ENCODE results near the gene ADAMTS18. TPM values are rescaled to one million over a fixed set of nuclear protein-coding genes. Genes with fewer than 3 reads are reported as not detected.

Gene ADAMTS18
- total and polyA plus RNA-seq, 2 donors (not counting 3 experiments of a cell fraction or from before 2014, with no cell fraction given): 18.4 to 27.5 TPM

DNA sequence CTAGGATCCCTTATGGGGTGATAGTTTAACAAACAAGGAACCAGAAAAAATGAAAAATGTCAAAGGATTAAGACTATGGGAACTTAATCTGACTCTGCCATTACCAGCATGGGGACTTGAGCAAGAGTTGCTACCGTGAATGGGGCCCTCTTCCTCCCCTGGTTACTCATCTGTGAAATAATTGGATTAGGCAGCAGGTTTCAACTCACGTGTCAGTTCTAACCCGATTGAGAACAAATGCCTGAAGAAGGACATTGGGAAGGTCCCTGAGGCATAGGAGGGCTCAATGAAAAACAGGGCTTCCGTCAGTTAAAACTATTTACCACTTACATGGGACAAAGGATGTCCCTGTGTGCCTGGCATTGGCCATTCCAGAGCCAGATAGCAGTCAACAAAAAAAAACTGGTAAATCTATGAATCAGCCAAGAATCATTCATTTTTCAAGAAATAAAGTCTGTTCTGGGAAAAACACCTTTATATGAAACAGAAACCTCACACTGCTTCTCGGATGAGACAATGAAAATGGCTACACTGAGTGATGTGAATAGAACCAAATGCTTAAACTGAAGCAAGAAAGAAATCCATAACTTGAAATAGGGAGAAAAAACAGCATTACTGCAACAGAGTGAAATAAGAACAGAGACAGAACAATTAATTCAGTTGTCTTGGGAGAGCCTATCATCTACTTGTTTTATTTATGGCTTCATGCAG, 104.3 kb downstream of the ADAMTS18 start:
- ChIA-PET CTCF (no interaction called here), POLR2A (no interaction called here)
- no peak for FAIRE-seq
- H3K27ac ChIP-seq (ENCODE audit: insufficient read depth, low read depth, low read length): no peak overlapping the region
- H3K27me3 ChIP-seq (ENCODE audit: control insufficient read depth in 2 of 2, insufficient read depth in 2 of 2, low read length in 2 of 2): no peaks in the 10 kb centered on the region
- no peaks in the 10 kb centered on the region for H3K4me1 ChIP-seq (ENCODE audit: control insufficient read depth, extremely low read depth, insufficient read depth, low read length)
- H3K9me3 ChIP-seq (replicated peaks; ENCODE audit: control insufficient read depth, insufficient read depth, low read length): no peaks in the 10 kb centered on the region
- H4K20me1 ChIP-seq (replicated peaks; ENCODE audit: control insufficient read depth, extremely low read depth, insufficient read depth, low read length): no peaks in the 10 kb centered on the region
- no peak overlapping the region for H3K9ac ChIP-seq (replicated peaks; ENCODE audit: extremely low read depth, insufficient read depth, low read length)
- H2AFZ ChIP-seq (ENCODE audit: low read depth, low read length): no peak overlapping the region
- H3K4me2 ChIP-seq (ENCODE audit: insufficient read depth, low read length): no peak overlapping the region
- H3K36me3 ChIP-seq (ENCODE audit: control insufficient read depth in 2 of 2, extremely low read depth in 1 of 2, insufficient read depth in 2 of 2, low read length in 2 of 2): peaks cover 0 to 4% of the 10 kb centered on the region in 2 experiments
- no peak for DNase-seq (ENCODE audit: low read depth, low spot score)
- no peaks in the 10 kb centered on the region for H3K9me1 ChIP-seq (replicated peaks; ENCODE audit: control insufficient read depth, extremely low read depth, insufficient read depth, low read length)
- dilution Hi-C loops (cut with MboI; ENCODE audit: extremely low pct_ligation_motif_present, low sequenced_read_pairs) (no loop called here), intact Hi-C loops (cut with micrococcal nuclease) (no loop called here)
- no peaks in the 10 kb centered on the region for H3K79me2 ChIP-seq (ENCODE audit: control insufficient read depth, insufficient read depth, low read length)
- BruUV-seq (replicated peaks): no TSS peak
- no peak overlapping the region for H3K4me3 ChIP-seq (replicated peaks in 1 of 3; ENCODE audit: insufficient read depth in 1 of 3, low read depth in 1 of 3, low read length in 3 of 3)
- TF ChIP-seq GATA2 (IDR thresholded peaks at IDR 0.05; ENCODE audit: insufficient read depth, insufficient read length, low read depth, low read length): no peak
- TF ChIP-seq JUN (IDR thresholded peaks at IDR 0.05; ENCODE audit: borderline replicate concordance, insufficient read depth, insufficient read length, low read depth): no peak
- TF ChIP-seq EZH2 (IDR thresholded peaks at IDR 0.05; ENCODE audit: borderline replicate concordance, low read depth, low read length, severe bottlenecking): no peak
- no peak for TF ChIP-seq POLR2A (IDR thresholded peaks at IDR 0.05; ENCODE audit: low read depth, low read length)
- no peak for TF ChIP-seq MYC (IDR thresholded peaks at IDR 0.05; ENCODE audit: low read depth, low read length)
- TF ChIP-seq MAX (IDR thresholded peaks at IDR 0.05; ENCODE audit: insufficient read depth, insufficient read length): no peak
- TF ChIP-seq POLR2AphosphoS5 (IDR thresholded peaks at IDR 0.05; ENCODE audit: insufficient read depth, low read depth, low read length): no peak
- no peak for TF ChIP-seq CTCF (IDR thresholded peaks at IDR 0.05; ENCODE audit: extremely low read depth in 1 of 2, insufficient read depth in 1 of 2, low read depth in 1 of 2, low read length in 2 of 2)
- TF ChIP-seq FOS (IDR thresholded peaks at IDR 0.05; ENCODE audit: borderline replicate concordance, insufficient read depth, low read length): no peak
